ENCODE data around the gene RUNDC1.

The RUNDC1 gene

DNA sequence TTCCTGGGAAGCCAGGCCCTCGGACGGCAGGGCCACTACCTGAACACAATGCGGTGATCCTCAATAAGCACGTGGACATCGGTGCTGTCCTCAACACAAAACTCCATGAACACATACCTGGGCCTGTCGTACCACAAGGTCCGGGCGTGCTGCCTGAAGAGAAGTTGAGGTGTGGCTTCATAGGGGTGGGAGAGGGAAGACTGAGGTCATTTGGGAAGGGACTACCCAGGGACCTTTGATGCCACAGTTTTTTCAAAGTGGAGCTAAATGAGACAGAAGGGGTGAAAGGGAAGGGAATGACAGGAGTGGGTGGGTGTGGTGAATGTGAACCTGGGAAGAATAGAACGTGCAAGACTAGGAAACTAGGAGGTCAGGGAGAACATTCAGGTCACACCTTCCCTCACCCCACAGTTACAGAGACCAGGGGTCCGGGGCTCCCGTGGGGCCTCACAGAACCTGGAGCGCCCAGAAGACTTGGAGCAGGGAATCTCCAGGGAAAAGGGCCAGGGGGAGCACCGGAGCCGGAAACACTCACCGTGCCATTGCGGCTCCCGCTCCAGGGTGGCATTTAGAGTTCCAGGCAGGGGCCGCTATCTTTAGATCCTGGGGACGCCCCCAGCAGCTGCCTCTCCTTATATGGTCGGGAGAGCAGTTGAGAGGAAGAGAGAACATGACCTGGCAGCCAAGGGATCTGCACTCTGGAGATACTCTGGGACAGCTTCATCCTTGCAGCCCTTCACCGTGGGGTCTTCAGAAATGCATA lies 673 bp upstream of the RUNDC1 start, which contains the start of gene PTGES3L:
Gene PTGES3L, minus strand, starts transcription at position 570 of the 763 bp plus-strand sequence. Its CDS starts 27 bp downstream, at position 543.
- H3K4me3 ChIP-seq (ENCODE audit: low read depth, low read length): peak within 1 kb of the TSS; percentile 84
- TF ChIP-seq, protein P1, sequence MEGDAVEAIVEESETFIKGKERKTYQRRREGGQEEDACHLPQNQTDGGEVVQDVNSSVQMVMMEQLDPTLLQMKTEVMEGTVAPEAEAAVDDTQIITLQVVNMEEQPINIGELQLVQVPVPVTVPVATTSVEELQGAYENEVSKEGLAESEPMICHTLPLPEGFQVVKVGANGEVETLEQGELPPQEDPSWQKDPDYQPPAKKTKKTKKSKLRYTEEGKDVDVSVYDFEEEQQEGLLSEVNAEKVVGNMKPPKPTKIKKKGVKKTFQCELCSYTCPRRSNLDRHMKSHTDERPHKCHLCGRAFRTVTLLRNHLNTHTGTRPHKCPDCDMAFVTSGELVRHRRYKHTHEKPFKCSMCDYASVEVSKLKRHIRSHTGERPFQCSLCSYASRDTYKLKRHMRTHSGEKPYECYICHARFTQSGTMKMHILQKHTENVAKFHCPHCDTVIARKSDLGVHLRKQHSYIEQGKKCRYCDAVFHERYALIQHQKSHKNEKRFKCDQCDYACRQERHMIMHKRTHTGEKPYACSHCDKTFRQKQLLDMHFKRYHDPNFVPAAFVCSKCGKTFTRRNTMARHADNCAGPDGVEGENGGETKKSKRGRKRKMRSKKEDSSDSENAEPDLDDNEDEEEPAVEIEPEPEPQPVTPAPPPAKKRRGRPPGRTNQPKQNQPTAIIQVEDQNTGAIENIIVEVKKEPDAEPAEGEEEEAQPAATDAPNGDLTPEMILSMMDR (IDR thresholded peaks at IDR 0.05; ENCODE audit: low read depth, low read length): no peak
- no peak for TF ChIP-seq MYC (IDR thresholded peaks at IDR 0.05; ENCODE audit: low read depth, low read length)
- DNase-seq (ENCODE audit: low read depth): peak; percentile 60

DNA sequence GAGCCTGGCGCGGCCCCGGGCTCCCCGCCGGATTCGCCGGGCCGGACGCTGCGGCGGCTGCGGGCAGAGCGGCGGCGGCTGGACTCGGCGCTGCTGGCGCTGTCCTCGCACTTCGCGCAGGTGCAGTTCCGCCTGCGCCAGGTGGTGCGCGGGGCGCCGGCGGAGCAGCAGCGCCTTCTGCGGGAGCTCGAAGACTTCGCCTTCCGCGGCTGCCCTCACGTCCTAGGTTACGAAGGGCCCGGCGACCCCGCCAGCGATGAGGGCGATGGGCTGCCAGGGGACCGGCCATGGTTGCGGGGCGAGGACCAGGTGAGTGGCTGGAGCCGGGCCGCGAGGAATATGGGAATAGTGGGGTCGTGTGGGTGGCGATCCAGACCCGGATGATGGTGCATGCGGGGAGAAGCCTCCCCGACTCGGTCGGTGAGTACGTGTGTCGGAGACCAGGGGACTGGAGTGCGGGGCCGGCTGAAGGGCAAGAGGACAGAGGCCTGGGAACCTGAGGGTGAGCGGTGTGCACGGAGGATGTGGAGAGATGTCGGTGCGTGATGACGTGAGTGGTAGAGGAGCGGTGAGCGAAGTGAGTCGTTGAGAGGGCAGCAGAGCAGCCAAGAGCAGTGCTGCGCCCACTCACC lies 517 bp downstream of the RUNDC1 start:
- H3K4me3 ChIP-seq (ENCODE audit: low read depth, low read length): peak overlapping the region; percentile 84
- DNase-seq (ENCODE audit: low read depth): peak; percentile 69
- TF ChIP-seq POLR2A (IDR thresholded peaks at IDR 0.05; ENCODE audit: extremely low read depth, insufficient read length) (peak; percentile 33), MYC (IDR thresholded peaks at IDR 0.05; ENCODE audit: low read depth, low read length) (peak; percentile 17; the same call in 1 of the 2 replicates), MAX (IDR thresholded peaks at IDR 0.05; ENCODE audit: low read depth, low read length) (peak; percentile 52; the same call in 1 of the 2 replicates)
- TF ChIP-seq, protein P1 (IDR thresholded peaks at IDR 0.05; ENCODE audit: low read depth, low read length): no peak

DNA sequence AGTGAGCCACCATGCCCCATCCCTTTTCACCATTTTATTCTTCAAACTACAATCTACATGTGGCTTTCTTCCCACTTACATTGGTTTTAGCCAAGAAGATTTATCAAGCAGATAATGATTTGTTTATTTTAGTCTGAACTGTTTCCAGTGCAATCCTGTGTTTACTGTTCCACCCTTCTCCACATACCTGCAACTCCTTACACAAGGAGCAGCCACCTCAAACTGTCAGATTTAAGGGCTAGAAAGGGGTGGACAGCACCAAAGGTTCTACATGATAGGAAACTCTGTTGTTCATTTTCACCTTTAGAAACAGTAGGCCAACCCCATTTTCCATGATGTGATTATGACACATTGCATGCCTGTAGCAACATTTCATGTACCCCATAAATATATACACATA lies 1.9 kb downstream of the RUNDC1 start:
- no peak overlapping the region for H3K4me3 ChIP-seq (ENCODE audit: low read depth, low read length)
- DNase-seq (ENCODE audit: low read depth): no peak
- TF ChIP-seq POLR2A (IDR thresholded peaks at IDR 0.05; ENCODE audit: extremely low read depth, insufficient read length): no peak
- no peak for TF ChIP-seq MAX (IDR thresholded peaks at IDR 0.05; ENCODE audit: low read depth, low read length)
- TF ChIP-seq, protein P1 (IDR thresholded peaks at IDR 0.05; ENCODE audit: low read depth, low read length): no peak
- TF ChIP-seq MYC (IDR thresholded peaks at IDR 0.05; ENCODE audit: low read depth, low read length): no peak

GRCh38 chr17:42985225-42985624 lies 4.9 kb downstream of the RUNDC1 start:
- H3K4me3 ChIP-seq (ENCODE audit: low read depth, low read length): no peak overlapping the region
- TF ChIP-seq POLR2A (IDR thresholded peaks at IDR 0.05; ENCODE audit: extremely low read depth, insufficient read length): no peak
- no peak for TF ChIP-seq MYC (IDR thresholded peaks at IDR 0.05; ENCODE audit: low read depth, low read length)
- no peak for TF ChIP-seq MAX (IDR thresholded peaks at IDR 0.05; ENCODE audit: low read depth, low read length)
- TF ChIP-seq, protein P1 (IDR thresholded peaks at IDR 0.05; ENCODE audit: low read depth, low read length): no peak
- DNase-seq (ENCODE audit: low read depth): peak; percentile 88

DNA sequence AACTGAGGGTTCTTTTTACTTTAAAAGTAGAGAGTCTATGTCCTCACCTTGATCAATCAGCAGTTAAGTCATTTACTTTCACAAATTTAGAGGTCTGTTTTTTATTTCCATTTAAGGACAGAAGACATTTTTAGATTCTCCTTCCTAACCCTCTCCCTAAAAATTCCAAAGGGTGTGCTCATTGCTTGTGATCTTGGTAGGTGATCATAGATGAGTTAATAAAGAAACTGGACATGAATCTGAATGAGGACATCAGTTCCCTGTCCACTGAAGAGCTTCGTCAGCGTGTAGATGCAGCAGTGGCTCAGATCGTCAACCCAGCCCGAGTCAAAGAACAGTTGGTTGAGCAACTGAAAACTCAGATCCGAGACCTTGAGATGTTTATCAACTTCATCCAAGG lies 8.8 kb downstream of the RUNDC1 start:
- TF ChIP-seq, protein P1 (IDR thresholded peaks at IDR 0.05; ENCODE audit: low read depth, low read length): no peak
- TF ChIP-seq MYC (IDR thresholded peaks at IDR 0.05; ENCODE audit: low read depth, low read length) (no peak), MAX (IDR thresholded peaks at IDR 0.05; ENCODE audit: low read depth, low read length) (no peak), POLR2A (IDR thresholded peaks at IDR 0.05; ENCODE audit: extremely low read depth, insufficient read length) (no peak)
- H3K4me3 ChIP-seq (ENCODE audit: low read depth, low read length): no peak overlapping the region
- DNase-seq (ENCODE audit: low read depth): no peak

Measured in NB4 (cell line).